Activated T-cell treated with anti-CD3 and anti-CD28 coated beads, Interleukin-2, amount 50 U/mL, for 1 hour (primary cell): ENCODE results near the gene RPL18A.

Source experiments
- DNase-seq: peaks from one replicate; pipeline ENCODE4 v3.0.0-alpha.2; 2020

The RPL18A gene

GRCh38 chr19:17910791-17911360 lies 51.2 kb downstream of the RPL18A start:
- DNase-seq, result no peak
